Activated T-helper 1 cell treated with Interleukin-2 at 50 U/mL for 16 hours (primary cell): ENCODE data around the gene OLFM4.

Experiments used
- DNase-seq: peaks from one replicate; pipeline ENCODE4 v3.0.0-alpha.2; 2020; ENCODE audit warnings: low read depth

The OLFM4 gene

DNA sequence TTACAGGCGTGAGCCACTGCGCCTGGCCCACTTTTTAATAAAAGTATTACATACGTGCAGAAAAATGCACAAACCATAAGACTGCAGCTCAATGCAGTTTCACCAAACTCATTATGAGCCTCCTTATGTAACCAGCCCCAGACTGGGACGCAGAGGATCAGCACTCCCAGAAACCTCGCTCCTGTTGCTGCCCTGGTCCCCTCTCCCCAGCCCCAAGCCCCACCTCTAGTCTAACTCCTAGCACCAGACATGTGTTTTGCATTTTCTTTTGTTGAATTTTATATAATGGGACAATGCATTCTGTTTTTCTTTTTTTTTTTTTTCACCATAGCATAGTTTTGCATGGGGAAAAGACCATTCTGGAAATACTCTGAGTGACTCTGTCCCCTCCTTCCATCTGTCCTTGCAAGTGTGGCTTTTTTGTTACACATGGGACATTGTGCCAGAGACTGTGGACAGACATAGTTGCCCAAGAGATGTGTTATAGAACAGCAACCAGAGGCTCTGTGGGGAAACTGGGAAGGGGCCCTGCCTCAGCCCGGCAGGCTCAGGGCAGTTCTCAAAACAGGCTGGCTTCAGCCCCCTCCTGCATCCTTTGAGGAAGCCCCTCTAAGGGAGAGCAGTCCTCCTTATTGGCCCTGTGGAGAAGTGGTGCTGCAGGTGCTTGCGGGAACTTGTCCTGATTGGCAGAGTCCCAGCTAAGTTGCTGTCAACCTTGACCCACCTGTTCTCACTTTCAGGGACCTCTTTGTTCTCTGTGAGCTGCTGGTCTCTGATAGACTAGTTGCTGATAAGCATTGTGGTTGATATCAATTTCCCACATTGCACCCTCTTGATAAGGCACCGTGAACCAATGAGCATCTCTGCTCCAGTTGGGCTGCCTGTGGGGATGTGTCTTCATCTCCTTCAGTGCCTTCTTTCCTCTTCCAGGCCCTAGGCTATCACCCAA is 13.8 kb upstream of the OLFM4 start:
- no peak for DNase-seq

DNA sequence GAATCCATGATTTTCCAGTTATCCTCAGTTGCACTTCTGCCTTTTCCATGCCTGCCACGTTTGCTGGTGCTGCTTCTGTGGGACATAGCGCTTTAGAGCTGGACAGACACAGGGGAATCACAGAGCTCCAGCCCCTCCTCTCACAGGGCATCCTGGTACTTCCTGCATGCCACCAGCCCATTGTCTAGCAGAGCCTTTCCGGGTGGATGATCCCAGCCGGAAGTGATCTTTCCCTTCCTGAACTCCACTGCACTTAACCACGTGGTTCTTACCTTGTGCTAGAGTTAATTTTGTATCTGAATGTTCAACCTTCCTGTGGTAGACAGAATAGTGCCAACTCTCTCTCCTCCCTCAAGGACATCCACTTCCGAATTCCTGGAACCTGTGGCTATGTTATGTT is 12.6 kb upstream of the OLFM4 start:
- no peak for DNase-seq

DNA sequence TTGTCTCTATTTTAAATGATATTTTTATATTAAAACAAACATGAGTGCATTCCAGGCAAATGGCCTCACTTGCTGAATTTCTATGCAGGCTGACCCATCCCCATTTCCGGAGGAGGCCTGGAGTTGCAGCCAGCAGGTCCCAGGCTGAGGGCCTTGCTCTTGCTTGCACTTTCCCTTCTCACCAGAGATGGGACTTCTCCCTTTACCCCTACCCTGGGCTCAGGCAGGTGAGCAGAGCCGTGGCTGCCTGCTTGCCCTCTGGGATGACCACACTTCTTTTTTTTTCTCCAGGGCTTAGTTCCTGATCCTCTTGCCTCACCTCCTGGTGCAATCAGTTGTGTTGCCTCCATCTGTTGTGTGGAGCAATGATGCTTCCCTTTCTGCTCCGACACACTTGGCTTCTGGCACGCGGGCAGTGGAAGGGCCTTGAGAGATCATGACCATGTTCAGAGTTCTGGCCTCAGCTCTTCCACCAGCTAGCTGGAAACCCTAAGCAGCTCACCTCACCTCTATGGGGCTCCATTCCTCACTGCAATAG is 11.1 kb upstream of the OLFM4 start:
- DNase-seq: no peak

DNA sequence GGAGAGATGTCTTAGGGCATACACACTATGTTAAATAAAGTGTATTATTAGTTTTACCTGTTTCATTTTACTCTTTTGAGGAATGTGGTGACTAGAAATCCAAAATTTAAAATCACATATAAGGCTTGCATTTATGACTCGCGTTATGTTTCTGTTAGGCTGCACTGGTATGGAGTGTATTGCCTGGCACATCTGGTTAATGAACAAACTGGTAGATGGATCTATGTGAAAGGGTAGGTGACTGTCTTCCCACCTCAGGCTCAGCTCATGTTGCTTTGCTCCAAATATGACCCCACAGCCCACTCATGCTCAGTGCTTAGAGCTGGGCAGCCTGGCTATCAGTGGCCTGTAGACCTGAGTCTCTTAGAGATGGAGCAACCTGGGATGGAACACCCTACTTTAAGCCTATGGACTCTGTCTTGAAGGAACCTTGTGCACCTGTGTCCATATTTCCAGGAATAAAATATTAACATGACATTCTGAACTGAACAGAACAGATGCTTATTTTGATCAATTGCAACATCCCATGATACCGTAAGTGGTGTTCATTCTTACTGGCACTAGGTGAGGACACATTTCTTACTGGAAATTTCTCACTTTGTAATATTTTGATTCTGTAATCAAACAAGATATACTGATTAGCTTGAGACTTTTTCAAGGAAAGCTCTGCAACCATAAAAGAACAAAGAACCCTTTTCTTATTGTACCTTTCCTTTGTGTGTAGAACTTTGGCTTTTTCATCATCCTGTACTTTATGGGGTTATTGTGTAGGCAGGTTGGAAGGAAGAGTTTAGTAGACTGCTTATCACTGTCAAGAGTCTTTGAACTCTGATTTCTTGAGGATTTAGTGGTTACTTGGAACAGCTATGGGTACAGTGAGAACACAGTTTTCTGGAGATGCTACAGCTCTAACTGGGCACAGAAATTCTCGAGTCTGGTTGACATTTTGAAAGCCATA is 9.6 kb upstream of the OLFM4 start:
- no peak for DNase-seq

DNA sequence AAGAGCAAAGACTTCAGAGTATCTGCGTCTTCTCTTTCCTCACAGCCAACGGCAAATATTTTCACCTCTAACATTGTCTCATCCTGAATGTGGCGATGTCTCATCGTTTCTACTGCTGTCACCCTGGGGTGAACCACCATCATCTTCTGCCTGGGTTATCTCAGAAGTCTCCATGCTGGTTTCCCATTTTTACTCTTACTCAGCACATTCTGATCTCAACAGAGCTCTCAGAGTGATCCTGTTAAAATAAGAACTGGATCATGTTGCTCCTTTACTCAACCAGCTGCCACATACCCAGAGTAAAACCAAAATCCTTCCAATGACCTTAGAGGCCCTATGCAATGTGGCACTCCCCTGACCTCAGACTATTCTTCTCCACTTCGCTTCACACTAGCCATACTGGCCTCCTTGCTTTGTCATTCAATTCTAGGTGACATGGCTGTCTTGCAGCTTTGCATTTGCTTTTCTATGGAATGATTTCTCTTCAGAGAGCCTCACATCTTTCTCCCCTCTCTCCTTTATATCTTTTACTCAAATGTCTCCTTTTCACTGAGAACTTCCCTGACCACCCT is 7.8 kb upstream of the OLFM4 start:
- no peak for DNase-seq

- DNase-seq: no peak
Observed at GRCh38 chr13:53023246-53023645, 5.4 kb upstream of the OLFM4 start.

DNA sequence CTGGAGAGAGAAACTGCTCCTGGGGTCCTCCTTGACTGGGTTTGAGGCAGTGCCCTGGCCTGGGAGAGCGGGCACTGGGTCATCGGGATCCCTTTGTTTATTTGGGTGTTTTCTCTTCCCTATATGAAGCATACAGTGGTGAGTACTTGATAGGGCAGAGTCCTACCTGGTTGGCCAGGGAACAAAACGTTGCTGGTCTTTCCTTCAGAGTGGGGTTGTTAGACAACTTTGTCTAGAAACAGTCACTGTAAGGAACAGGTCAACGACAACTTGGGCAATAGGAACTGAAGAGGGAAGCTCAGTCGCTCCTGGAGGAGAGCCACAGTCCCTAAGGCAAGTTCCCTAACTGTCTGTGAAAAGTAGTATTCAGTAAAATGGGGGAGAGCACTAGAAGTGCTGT is 550 bp upstream of the OLFM4 start:
- DNase-seq: no peak

GRCh38 chr13:53032849-53033248 is 4.2 kb downstream of the OLFM4 start:
- no peak for DNase-seq

- no peak for DNase-seq
Observed at GRCh38 chr13:53038993-53039392, 10.4 kb downstream of the OLFM4 start.

DNA sequence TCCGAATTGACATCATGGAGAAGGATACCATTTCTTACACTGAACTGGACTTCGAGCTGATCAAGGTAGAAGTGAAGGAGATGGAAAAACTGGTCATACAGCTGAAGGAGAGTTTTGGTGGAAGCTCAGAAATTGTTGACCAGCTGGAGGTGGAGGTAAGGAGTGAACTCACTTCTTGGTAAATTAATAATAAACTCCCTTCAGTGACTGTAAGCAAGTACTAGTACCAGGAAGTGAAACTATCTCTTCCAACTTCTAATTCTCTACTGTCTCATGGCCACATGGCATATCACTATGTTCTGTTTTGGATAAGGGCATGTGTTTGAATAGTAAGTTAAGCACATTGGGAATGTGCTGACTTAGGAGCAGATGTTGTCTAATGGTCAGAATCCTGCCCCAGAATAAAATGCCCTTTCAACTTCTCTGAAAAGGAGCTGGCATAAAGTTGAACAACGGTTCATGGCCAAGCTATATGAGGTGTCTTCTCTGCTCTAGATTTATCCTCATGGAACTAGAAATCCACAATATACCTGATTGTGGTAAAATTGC is 13.4 kb downstream of the OLFM4 start:
- DNase-seq: no peak

DNA sequence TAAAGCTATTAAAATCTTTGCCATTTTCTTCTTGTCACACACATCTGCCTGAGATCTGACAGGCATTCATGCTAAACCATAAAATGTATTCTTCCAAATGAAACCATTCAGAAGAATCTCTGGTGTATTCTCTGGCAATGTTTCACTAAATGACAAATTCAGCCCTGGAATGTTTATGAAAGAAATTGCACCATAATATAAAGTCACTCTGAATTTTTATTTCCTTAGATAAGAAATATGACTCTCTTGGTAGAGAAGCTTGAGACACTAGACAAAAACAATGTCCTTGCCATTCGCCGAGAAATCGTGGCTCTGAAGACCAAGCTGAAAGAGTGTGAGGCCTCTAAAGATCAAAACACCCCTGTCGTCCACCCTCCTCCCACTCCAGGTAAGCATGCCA is 14.3 kb downstream of the OLFM4 start:
- DNase-seq: no peak

GRCh38 chr13:53043398-53043797 is 14.8 kb downstream of the OLFM4 start:
- DNase-seq: no peak

- DNase-seq: no peak
Observed at GRCh38 chr13:53045189-53045588, 16.6 kb downstream of the OLFM4 start.

- DNase-seq: no peak
Observed at GRCh38 chr13:53048880-53049279, 20.3 kb downstream of the OLFM4 start.

DNA sequence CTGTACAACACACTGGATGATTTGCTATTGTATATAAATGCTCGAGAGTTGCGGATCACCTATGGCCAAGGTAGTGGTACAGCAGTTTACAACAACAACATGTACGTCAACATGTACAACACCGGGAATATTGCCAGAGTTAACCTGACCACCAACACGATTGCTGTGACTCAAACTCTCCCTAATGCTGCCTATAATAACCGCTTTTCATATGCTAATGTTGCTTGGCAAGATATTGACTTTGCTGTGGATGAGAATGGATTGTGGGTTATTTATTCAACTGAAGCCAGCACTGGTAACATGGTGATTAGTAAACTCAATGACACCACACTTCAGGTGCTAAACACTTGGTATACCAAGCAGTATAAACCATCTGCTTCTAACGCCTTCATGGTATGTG is 21.5 kb downstream of the OLFM4 start:
- DNase-seq: no peak

DNA sequence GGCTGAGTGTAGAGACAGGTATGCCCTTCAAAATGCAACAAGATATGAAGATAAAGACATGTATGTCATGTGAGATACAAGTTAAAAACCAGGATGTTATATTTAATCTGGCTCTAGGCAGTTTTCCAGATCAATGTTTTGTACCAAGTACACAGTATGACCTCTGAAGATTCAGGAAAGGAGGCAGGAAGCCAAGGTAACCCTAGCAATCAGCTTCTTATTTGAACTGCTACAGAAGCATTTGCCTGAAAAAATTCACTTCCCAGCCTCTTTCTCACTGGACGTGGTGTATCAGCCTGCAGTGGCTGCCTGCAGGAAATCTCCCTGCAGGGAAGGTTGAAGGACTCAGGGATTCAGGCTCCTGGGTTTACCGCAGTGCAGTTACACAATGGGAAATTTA is 24.1 kb downstream of the OLFM4 start:
- no peak for DNase-seq

GRCh38 chr13:53054569-53054968 is 26.0 kb downstream of the OLFM4 start:
- no peak for DNase-seq

DNA sequence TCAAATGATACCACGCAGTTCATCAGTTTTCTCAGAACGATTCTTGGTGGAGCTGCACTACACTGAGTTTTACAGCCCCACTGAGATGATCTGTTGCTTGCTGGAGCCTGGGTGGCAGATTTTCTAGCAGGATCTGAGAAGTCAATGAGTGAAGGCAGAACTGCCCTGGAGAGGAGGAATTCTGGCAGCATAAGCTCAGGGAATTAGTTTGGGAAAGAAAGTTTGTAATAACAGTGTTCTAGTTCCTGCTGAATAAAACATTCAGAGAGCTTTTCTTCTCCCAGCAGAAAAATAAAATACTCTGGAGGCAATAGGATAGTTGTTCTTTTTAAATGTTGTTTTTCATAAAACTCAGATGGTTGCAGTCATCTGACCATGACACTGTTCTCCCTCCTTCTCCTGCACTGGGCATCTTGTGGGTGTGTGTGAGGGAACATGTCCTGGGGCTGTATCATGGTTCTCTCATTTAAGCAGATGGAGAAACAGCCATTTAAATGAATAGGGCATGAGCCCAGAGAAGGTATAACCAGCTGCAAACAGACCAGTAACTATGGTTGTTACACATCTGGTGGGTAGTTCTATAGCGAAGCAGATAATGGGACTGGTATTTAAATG is 29.6 kb downstream of the OLFM4 start:
- no peak for DNase-seq

- no peak for DNase-seq
Observed at GRCh38 chr13:53060840-53061490, 32.4 kb downstream of the OLFM4 start.

DNA sequence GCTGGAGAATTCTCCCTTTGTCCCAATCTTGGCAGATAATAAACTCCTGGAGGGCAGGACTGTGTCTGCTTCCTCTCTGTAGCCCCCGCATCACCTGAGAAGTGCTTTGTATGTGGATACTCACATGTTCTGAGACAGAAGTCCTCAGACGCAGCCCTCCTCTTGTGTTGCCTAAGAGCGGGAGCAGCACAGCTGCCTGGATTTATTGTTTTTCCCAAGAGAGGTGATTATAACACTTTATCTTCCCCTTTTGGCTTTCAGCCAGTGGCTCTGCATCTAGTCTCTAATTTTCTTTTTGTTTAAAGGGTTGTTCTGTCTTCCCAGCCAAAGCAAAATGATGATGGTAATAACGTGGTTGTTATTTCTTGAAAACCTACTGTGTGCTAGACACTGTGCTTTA is 36.1 kb downstream of the OLFM4 start:
- no peak for DNase-seq

DNA sequence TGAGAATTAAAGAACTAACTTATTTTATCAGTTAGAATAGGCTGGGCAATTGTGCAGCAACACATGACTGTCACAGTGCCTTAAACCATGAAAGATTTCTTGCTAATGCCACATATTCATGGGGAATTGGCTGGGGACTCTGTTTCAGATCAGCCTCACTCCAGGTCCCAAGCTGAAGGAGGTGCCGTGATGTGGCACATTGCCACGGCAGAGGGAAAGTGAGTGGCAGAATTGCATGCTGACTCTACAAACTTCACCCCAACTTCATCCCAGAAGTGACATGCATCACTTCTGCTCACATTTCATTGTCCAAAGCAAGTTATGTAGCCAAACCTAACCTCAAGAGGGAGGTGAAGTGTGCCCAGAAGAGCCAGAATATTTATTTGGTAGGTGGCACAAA is 37.8 kb downstream of the OLFM4 start:
- no peak for DNase-seq
